Transverse colon (tissue), 4 donors: ENCODE data around the gene RAB27A.

Experiments
- CTCF ChIP-seq, 5 experiments: fragments of 200-600 bp in 3 of 5; fragments of 450-650 bp in 2 of 5; sonication (generic) in 3 of 5; IDR thresholded peaks; 1 replicate in 2 of 5; 2 replicates in 3 of 5; pipeline ENCODE4 v1.5.1; 2016 to 2017; ENCODE audit warnings: antibody characterized with exemption in 5 of 5, inconsistent platforms in 3 of 5, mild to moderate bottlenecking in 2 of 5, moderate library complexity in 1 of 5
- EP300 ChIP-seq: sonication (generic); formaldehyde crosslinking; IDR thresholded peaks from one replicate; pipeline ENCODE4 v1.6.1; 2017; ENCODE audit warnings: antibody characterized with exemption, low read depth
- POLR2AphosphoS5 ChIP-seq, 3 donors: sonication (generic); formaldehyde crosslinking; IDR thresholded peaks; one replicate each; pipeline ENCODE4 v1.6.1; 2016; ENCODE audit warnings: antibody characterized with exemption in 3 of 3

GRCh38 chr15:55270291-55270690, 19.3 kb downstream of the RAB27A start:
- no peak for TF ChIP-seq CTCF (IDR thresholded peaks at IDR 0.05)
- no peak for TF ChIP-seq EP300
- TF ChIP-seq POLR2AphosphoS5 (IDR thresholded peaks at IDR 0.05), result no peak
